Nephron (organoid): Measurements from ENCODE around the gene EDN2.

Experiments
- H3K27ac Mint-ChIP-seq, 3 experiments: 2 replicates each; pipeline ENCODE4 v1.8.0; 2020; ENCODE audit warnings: mixed read lengths in 3 of 3, mild to moderate bottlenecking in 2 of 3, moderate library complexity in 1 of 3
- H3K27me3 Mint-ChIP-seq: 2 replicates; pipeline ENCODE4 v1.8.0; 2021; ENCODE audit warnings: low read depth, mild to moderate bottlenecking, moderate library complexity, mixed read lengths
- H3K36me3 Mint-ChIP-seq: 2 replicates; pipeline ENCODE4 v1.8.0; 2020; ENCODE audit warnings: low read depth, mixed read lengths
- H3K4me1 Mint-ChIP-seq: 2 replicates; pipeline ENCODE4 v1.8.0; 2020; ENCODE audit warnings: mixed read lengths
- H3K4me3 Mint-ChIP-seq, 3 experiments: 2 replicates each; pipeline ENCODE4 v1.8.0; 2020; ENCODE audit warnings: mild to moderate bottlenecking in 3 of 3, mixed read lengths in 3 of 3, moderate library complexity in 2 of 3
- H3K9me3 Mint-ChIP-seq: 2 replicates; pipeline ENCODE4 v1.8.0; 2020; ENCODE audit warnings: mixed read lengths
- CTCF ChIP-seq, 3 experiments: fragments of 200-600 bp; sonication (generic); IDR thresholded peaks; one replicate each; pipeline ENCODE4 v1.5.0; 2021; ENCODE audit warnings: antibody characterized with exemption in 3 of 3; ENCODE audit not compliant: unreplicated experiment in 3 of 3

The EDN2 gene

GRCh38 chr1:41449326-41449921 lies 35.1 kb downstream of the EDN2 start:
- no peaks in the 10 kb centered on the region for H3K36me3 Mint-ChIP-seq
- no peak overlapping the region for H3K4me3 Mint-ChIP-seq
- peak overlapping the region in 2 of 3 experiments; percentile 0 to 1 for H3K27ac Mint-ChIP-seq
- peaks cover 2% of the 10 kb centered on the region for H3K9me3 Mint-ChIP-seq
- H3K27me3 Mint-ChIP-seq: peaks cover 19% of the 10 kb centered on the region
- TF ChIP-seq CTCF (IDR thresholded peaks at IDR 0.05; ENCODE audit: unreplicated experiment in 3 of 3): no peak
- peaks cover 46% of the 10 kb centered on the region for H3K4me1 Mint-ChIP-seq

GRCh38 chr1:41448821-41449220 lies 35.7 kb downstream of the EDN2 start:
- Mint-ChIP-seq H3K27ac (peak overlapping the region in 2 of 3 experiments; percentile 7 to 48), H3K4me1 (peaks cover 40% of the 10 kb centered on the region), H3K4me3 (peak overlapping the region in 1 of 3 experiments; percentile 12), H3K36me3 (no peaks in the 10 kb centered on the region), H3K27me3 (peaks cover 15% of the 10 kb centered on the region), H3K9me3 (peaks cover 3% of the 10 kb centered on the region)
- no peak for TF ChIP-seq CTCF (IDR thresholded peaks at IDR 0.05; ENCODE audit: unreplicated experiment in 3 of 3)

GRCh38 chr1:41447995-41448770 lies 36.3 kb downstream of the EDN2 start:
- H3K27me3 Mint-ChIP-seq: peaks cover 15% of the 10 kb centered on the region
- no peak for TF ChIP-seq CTCF (IDR thresholded peaks at IDR 0.05; ENCODE audit: unreplicated experiment in 3 of 3)
- H3K4me1 Mint-ChIP-seq: peaks cover 40% of the 10 kb centered on the region
- H3K9me3 Mint-ChIP-seq: peaks cover 3% of the 10 kb centered on the region
- H3K27ac Mint-ChIP-seq: peak overlapping the region in 1 of 3 experiments; percentile 48
- no peaks in the 10 kb centered on the region for H3K36me3 Mint-ChIP-seq
- H3K4me3 Mint-ChIP-seq: peak overlapping the region in 1 of 3 experiments; percentile 2

GRCh38 chr1:41446851-41447610 lies 37.5 kb downstream of the EDN2 start:
- Mint-ChIP-seq H3K27me3 (peaks cover 15% of the 10 kb centered on the region), H3K36me3 (no peaks in the 10 kb centered on the region), H3K4me1 (peaks cover 45% of the 10 kb centered on the region)

GRCh38 chr1:41444785-41445184 lies 39.7 kb downstream of the EDN2 start:
- Mint-ChIP-seq H3K27ac (no peak overlapping the region), H3K4me3 (no peak overlapping the region), H3K36me3 (no peaks in the 10 kb centered on the region), H3K4me1 (peaks cover 42% of the 10 kb centered on the region), H3K27me3 (peaks cover 13% of the 10 kb centered on the region), H3K9me3 (peaks cover 3% of the 10 kb centered on the region)
- no peak for TF ChIP-seq CTCF (IDR thresholded peaks at IDR 0.05; ENCODE audit: unreplicated experiment in 3 of 3)

More at GRCh38 chr1:41446851-41447610, 37.5 kb downstream of the EDN2 start:
- Mint-ChIP-seq H3K4me3 (no peak overlapping the region), H3K9me3 (peaks cover 3% of the 10 kb centered on the region), H3K27ac (peak overlapping the region in 2 of 3 experiments; percentile 12 to 48)
- TF ChIP-seq CTCF (IDR thresholded peaks at IDR 0.05; ENCODE audit: unreplicated experiment in 3 of 3): no peak
